Measurements from ENCODE around the gene ZNF778. TPM values are rescaled to one million over a fixed set of nuclear protein-coding genes. Genes with fewer than 3 reads are reported as not detected.

The ZNF778 gene
- total and polyA plus RNA-seq, 2 donors (not counting 1 experiment from before 2014, with no cell fraction given) = 2.2 to 13.4 TPM

DNA sequence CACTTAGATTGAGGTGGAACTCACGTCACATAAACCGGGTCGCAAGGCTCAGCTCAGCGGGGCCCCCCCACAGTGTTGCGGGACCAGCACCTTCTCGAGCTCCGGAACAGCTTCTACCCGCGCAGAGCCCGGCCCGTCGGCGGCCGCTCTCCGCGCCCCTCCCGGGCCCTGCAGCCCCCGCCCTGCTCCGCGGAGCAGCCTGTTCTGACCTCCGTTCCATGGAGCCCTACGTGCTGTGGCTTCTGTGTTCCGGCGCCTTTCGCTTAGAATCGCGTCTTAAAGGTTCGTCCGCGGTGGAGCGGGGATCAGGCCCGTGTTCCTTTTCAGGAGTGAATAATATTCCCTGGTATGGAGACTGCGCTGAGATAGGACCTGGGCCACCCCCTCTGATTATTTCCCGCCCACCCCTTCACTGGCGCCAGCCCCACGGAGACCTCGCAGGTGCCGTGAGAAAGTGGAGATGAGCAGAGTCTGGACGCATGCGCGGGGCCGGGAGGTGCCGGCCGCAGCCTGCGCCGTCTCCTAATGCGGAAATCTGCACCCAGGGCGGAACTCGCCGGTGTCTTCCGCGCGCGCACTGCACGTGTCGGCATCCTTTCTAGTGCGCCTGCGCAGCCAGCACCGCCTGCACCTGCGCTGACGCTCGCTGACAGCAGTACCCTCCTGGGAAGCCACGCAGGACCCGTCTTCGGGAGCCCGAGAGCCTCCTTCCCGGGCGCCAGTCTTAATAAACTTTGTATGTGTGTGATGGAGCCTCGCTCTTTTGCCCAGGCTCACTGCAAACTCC lies 30.9 kb downstream of the ZNF778 start:
- peak overlapping the region in 4 of 5 experiments; percentile 37 to 51 (median 45) for H3K4me3 ChIP-seq (ENCODE audit: control extremely low read depth in 1 of 5, extremely low read depth in 1 of 5, insufficient read depth in 1 of 5, low read depth in 2 of 5, low read length in 4 of 5)
- peaks cover 3 to 10% of the 10 kb centered on the region in 2 donors for H3K4me1 ChIP-seq (ENCODE audit: control insufficient read depth in 2 of 2, insufficient read depth in 2 of 2, low read length in 2 of 2)
- POLR2A ChIA-PET = no interaction called here
- no peaks in the 10 kb centered on the region for H4K20me1 ChIP-seq (ENCODE audit: control insufficient read depth, insufficient read depth, low read length, poor library complexity, severe bottlenecking)
- no peak for ATAC-seq (ENCODE audit: low read depth)
- H3K79me2 ChIP-seq (ENCODE audit: control insufficient read depth, insufficient read depth, low read length) = no peaks in the 10 kb centered on the region
- no peak overlapping the region for H3K27ac ChIP-seq (ENCODE audit: low read length in 2 of 2)
- H2AFZ ChIP-seq (ENCODE audit: insufficient read depth, low read depth, low read length, poor library complexity, severe bottlenecking) = peak overlapping the region; percentile 49
- TF ChIP-seq CTCF (IDR thresholded peaks at IDR 0.05) (no peak), EZH2 (IDR thresholded peaks at IDR 0.05; ENCODE audit: borderline replicate concordance, insufficient read depth, low read depth, low read length, poor library complexity, severe bottlenecking) (no peak)
- H3K4me1 Mint-ChIP-seq = peaks cover 3% of the 10 kb centered on the region
- no peaks in the 10 kb centered on the region for H3K36me3 ChIP-seq (replicated peaks in 1 of 2; ENCODE audit: control extremely low read depth in 1 of 2, control insufficient read depth in 1 of 2, extremely low read depth in 1 of 2, insufficient read depth in 2 of 2, low read length in 1 of 2)
- DNase-seq = no peak
- H3K4me2 ChIP-seq (replicated peaks; ENCODE audit: low read depth, low read length, poor library complexity, severe bottlenecking) = peak overlapping the region; percentile 93
- WGBS (ENCODE audit: insufficient coverage) = 63% methylated on average over 64 of the region's 69 CpGs
- peaks cover 5% of the 10 kb centered on the region for H3K9me3 Mint-ChIP-seq (ENCODE audit: insufficient read depth)
- intact Hi-C loops (cut with micrococcal nuclease) = loop anchor here (10.0 kb wide), 1 partner anchor 406 kb away; the partner anchor contains the start of genes CHMP1A and SPATA33
- H3K27me3 Mint-ChIP-seq = no peaks in the 10 kb centered on the region
- no peaks in the 10 kb centered on the region for H3K27me3 ChIP-seq (replicated peaks in 1 of 4; ENCODE audit: control extremely low read depth in 1 of 4, control insufficient read depth in 3 of 4, insufficient read depth in 4 of 4, low read length in 3 of 4)
- H3K9ac ChIP-seq (ENCODE audit: low read length) = peak overlapping the region; percentile 54
- H3K4me3 Mint-ChIP-seq = peak overlapping the region; percentile 73
- H3K27ac Mint-ChIP-seq = no peak overlapping the region
- peaks cover 1 to 35% (median 7%) of the 10 kb centered on the region in 3 donors for H3K9me3 ChIP-seq (ENCODE audit: control extremely low read depth in 1 of 3, control insufficient read depth in 2 of 3, insufficient read depth in 1 of 3, low read length in 2 of 3)
- CTCF ChIA-PET = interaction anchor here (0.6 to 1.7 kb wide), 3 partner anchors 81 to 738 kb away, joined by 3 to 5 read pairs (median 3); no protein-coding TSS in a partner anchor

Data from B cell (primary cell).